ENCODE measurements around the gene DDR1. TPM values are rescaled to one million over a fixed set of nuclear protein-coding genes. Genes with fewer than 3 reads are reported as not detected.
"Not testable (repeated sequence)": the region's sequence is repeated elsewhere in the genome, so short reads cannot be mapped to it uniquely, and the experiment has no call there.

DDR1 gene
- total RNA-seq, 1 donor from 2014 or later = 18.8 TPM

DNA sequence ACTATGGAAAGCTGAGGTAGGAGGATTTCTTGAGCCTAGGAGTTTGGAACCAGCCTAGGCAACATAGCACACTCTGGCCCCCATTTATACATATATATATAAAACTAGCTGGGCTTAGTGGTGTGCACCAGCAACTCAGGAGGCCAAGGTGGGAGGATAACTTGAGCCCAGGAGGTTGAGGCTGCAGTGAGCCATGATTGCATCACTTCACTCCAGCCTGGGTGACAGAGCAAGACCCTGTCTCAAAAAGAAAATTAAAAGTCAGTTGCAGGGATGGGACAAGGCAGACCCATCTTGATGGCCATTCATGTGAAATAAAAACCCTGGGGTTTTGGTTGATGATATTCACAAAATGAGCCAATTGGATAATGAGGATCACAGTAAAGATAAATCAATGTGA is 17.1 kb downstream of the DDR1 start:
- H3K27me3 Mint-ChIP-seq = no peaks in the 10 kb centered on the region
- H3K4me3 Mint-ChIP-seq = no peak overlapping the region
- H3K36me3 Mint-ChIP-seq (ENCODE audit: low read depth) = peaks cover 8% of the 10 kb centered on the region
- no peaks in the 10 kb centered on the region for H3K9me3 Mint-ChIP-seq
- intact Hi-C loops (cut with micrococcal nuclease) = no loop called here
- H3K27ac Mint-ChIP-seq = no peak overlapping the region
- H3K4me1 Mint-ChIP-seq = peaks cover 6% of the 10 kb centered on the region
- DNase-seq = no peak

DNA sequence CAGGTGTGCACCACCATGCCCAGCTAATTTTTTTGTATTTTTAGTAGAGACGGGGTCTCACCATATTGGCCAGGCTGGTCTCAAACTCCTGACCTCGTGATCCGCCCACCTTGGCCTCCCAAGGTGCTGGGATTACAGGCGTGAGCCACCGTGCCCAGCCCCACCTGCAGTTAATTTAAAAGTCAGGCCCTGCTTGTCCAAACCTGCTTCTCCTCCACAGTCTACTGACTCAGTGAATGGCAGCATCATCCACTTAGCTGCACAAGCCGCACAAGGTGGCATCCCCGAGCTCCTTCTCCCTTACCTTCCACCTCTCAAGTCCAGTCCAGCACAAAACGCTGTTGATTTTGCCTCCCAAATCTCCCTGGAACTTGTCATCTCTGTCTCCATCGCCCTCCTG is 17.9 kb downstream of the DDR1 start:
- DNase-seq; H3K27me3 Mint-ChIP-seq; intact Hi-C loops (cut with micrococcal nuclease); H3K27ac Mint-ChIP-seq; H3K4me3 Mint-ChIP-seq; H3K36me3 Mint-ChIP-seq (ENCODE audit: low read depth); H3K4me1 Mint-ChIP-seq; H3K9me3 Mint-ChIP-seq: not testable (repeated sequence)

DNA sequence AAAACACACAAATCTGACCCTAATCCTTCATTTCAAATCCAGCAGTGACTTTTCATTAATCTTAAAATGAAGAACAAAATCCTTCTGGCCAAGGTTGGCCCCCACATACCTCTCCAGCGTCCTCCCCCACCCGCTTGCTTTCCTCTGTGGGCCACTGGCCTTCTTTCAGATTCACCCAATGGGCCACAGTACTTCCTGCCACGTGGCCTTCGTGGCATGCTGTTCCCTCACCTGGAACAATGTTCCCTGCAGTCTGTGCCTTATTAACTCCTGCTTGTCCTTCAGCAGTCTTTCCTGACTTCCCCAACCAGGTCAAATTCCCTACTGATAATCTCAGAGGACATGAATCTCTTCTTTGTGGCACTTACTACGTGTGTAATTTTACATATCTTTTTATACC is 18.4 kb downstream of the DDR1 start:
- intact Hi-C loops (cut with micrococcal nuclease) = no loop called here
- Mint-ChIP-seq H3K36me3 (ENCODE audit: low read depth) (peaks cover 8% of the 10 kb centered on the region), H3K4me3 (no peak overlapping the region), H3K27ac (no peak overlapping the region), H3K4me1 (peaks cover 6% of the 10 kb centered on the region), H3K27me3 (no peaks in the 10 kb centered on the region), H3K9me3 (no peaks in the 10 kb centered on the region)
- no peak for DNase-seq

- peaks cover 8% of the 10 kb centered on the region for H3K4me1 Mint-ChIP-seq
- H3K36me3 Mint-ChIP-seq (ENCODE audit: low read depth) = peaks cover 8% of the 10 kb centered on the region
- intact Hi-C loops (cut with micrococcal nuclease) = no loop called here
- no peaks in the 10 kb centered on the region for H3K27me3 Mint-ChIP-seq
- H3K27ac Mint-ChIP-seq = no peak overlapping the region
- no peak for DNase-seq
- H3K4me3 Mint-ChIP-seq = no peak overlapping the region
- no peaks in the 10 kb centered on the region for H3K9me3 Mint-ChIP-seq
Observed at GRCh38 chr6:30903236-30903635, 18.9 kb downstream of the DDR1 start.

- intact Hi-C loops (cut with micrococcal nuclease); H3K27me3 Mint-ChIP-seq: not testable (repeated sequence)
- peaks cover 26% of the 10 kb centered on the region for H3K36me3 Mint-ChIP-seq (ENCODE audit: low read depth)
Observed at GRCh38 chr6:30907290-30907757, 23.0 kb downstream of the DDR1 start.

GRCh38 chr6:30907758-30908591 is 23.7 kb downstream of the DDR1 start, which contains the start of gene GTF2H4:
GTF2H4 (plus strand) TSS chr6:30908207.
- Mint-ChIP-seq H3K36me3 (ENCODE audit: low read depth) (peaks cover 31% of the 10 kb centered on the region), H3K4me3 (peak within 1 kb of the TSS; percentile 98), H3K4me1 (peaks cover 26% of the 10 kb centered on the region), H3K27me3 (no peaks in the 10 kb centered on the region), H3K27ac (peak within 1 kb of the TSS; percentile 86), H3K9me3 (no peaks in the 10 kb centered on the region)
- DNase-seq = peak; percentile 98
- intact Hi-C loops (cut with micrococcal nuclease) = loop anchor here (1.0 kb wide), 1 partner anchor 222 kb away; the partner anchor contains the start of gene PPP1R18

More at GRCh38 chr6:30907290-30907757, 23.0 kb downstream of the DDR1 start:
- H3K4me3 Mint-ChIP-seq = peak overlapping the region; percentile 98
- H3K4me1 Mint-ChIP-seq = peaks cover 27% of the 10 kb centered on the region
- DNase-seq, H3K9me3 Mint-ChIP-seq: not testable (repeated sequence)
- peak overlapping the region; percentile 86 for H3K27ac Mint-ChIP-seq

DNA sequence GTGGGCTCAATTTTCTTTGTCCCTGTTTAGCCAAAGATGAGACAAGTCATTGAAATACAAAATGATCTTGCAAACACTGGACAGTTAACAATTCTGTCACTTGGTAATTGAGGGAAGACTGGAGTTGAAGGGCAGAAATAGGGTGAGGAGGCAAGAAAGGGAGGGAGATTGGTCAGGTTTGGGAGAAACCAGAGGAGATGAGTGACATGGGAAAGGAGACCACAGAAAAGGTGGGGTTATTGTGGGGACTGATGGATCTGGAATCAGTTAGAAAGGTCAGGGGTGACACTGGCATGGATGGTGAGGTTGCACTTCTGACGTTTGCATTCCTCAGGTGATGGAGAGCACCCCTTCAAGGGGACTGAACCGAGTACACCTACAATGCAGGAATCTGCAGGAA is 24.4 kb downstream of the DDR1 start:
- peak overlapping the region; percentile 86 for H3K27ac Mint-ChIP-seq
- H3K36me3 Mint-ChIP-seq (ENCODE audit: low read depth) = peaks cover 37% of the 10 kb centered on the region
- H3K4me1 Mint-ChIP-seq = peaks cover 32% of the 10 kb centered on the region
- intact Hi-C loops (cut with micrococcal nuclease) = loop anchor here (1.0 kb wide), 1 partner anchor 222 kb away; the partner anchor contains the start of gene PPP1R18
- H3K4me3 Mint-ChIP-seq = peak overlapping the region; percentile 98
- H3K9me3 Mint-ChIP-seq = no peaks in the 10 kb centered on the region
- no peaks in the 10 kb centered on the region for H3K27me3 Mint-ChIP-seq
- no peak for DNase-seq

DNA sequence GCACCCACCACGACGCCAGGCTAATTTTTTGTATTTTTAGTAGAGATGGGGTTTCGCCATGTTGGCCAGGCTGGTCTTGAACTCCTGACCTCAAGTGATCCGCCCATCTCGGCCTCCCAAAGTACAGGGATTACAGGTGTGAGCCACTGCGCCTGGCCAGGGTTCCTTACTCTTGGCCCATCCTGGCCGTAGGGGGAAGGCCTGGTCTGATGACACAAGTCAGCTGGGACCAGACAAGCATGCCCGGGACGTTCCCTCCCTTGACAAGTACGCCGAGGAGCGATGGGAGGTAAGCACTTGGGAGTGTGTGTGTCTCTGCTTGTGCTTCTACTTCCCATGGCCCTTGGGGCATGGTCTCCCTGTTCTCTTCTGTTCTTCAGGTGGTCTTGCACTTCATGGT is 26.2 kb downstream of the DDR1 start:
- H3K9me3 Mint-ChIP-seq, H3K4me3 Mint-ChIP-seq, DNase-seq, H3K27me3 Mint-ChIP-seq, H3K27ac Mint-ChIP-seq: not testable (repeated sequence)
- intact Hi-C loops (cut with micrococcal nuclease) = loop anchor here (10.0 kb wide), 1 partner anchor 134 kb away; no protein-coding TSS in a partner anchor
- H3K4me1 Mint-ChIP-seq = peaks cover 44% of the 10 kb centered on the region
- peaks cover 43% of the 10 kb centered on the region for H3K36me3 Mint-ChIP-seq (ENCODE audit: low read depth)

- no peaks in the 10 kb centered on the region for H3K9me3 Mint-ChIP-seq
- peak overlapping the region; percentile 92 for H3K4me3 Mint-ChIP-seq
- peaks cover 63% of the 10 kb centered on the region for H3K36me3 Mint-ChIP-seq (ENCODE audit: low read depth)
- no peaks in the 10 kb centered on the region for H3K27me3 Mint-ChIP-seq
- no peak overlapping the region for H3K27ac Mint-ChIP-seq
- peaks cover 52% of the 10 kb centered on the region for H3K4me1 Mint-ChIP-seq
- intact Hi-C loops (cut with micrococcal nuclease) = loop anchor here (10.0 kb wide), 1 partner anchor 132 kb away; no protein-coding TSS in a partner anchor
- DNase-seq = no peak
Observed at GRCh38 chr6:30912746-30913520, 28.6 kb downstream of the DDR1 start.

DNA sequence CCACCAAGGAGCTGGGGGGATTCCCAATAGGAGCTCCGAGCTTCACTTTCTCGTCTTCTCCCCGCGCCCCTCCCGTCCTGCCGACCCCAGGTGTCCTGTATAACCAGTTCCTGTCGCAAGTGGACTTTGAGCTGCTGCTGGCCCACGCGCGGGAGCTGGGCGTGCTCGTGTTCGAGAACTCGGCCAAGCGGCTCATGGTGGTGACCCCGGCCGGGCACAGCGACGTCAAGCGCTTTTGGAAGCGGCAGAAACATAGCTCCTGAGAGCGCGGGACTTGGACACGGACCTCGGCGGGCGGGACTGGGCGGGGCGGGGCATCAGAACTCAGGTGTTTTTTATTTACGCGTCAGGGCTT is 29.4 kb downstream of the DDR1 start:
- peaks cover 63% of the 10 kb centered on the region for H3K36me3 Mint-ChIP-seq (ENCODE audit: low read depth)
- peak overlapping the region; percentile 92 for H3K4me3 Mint-ChIP-seq
- H3K27ac Mint-ChIP-seq = peak overlapping the region; percentile 98

DNA sequence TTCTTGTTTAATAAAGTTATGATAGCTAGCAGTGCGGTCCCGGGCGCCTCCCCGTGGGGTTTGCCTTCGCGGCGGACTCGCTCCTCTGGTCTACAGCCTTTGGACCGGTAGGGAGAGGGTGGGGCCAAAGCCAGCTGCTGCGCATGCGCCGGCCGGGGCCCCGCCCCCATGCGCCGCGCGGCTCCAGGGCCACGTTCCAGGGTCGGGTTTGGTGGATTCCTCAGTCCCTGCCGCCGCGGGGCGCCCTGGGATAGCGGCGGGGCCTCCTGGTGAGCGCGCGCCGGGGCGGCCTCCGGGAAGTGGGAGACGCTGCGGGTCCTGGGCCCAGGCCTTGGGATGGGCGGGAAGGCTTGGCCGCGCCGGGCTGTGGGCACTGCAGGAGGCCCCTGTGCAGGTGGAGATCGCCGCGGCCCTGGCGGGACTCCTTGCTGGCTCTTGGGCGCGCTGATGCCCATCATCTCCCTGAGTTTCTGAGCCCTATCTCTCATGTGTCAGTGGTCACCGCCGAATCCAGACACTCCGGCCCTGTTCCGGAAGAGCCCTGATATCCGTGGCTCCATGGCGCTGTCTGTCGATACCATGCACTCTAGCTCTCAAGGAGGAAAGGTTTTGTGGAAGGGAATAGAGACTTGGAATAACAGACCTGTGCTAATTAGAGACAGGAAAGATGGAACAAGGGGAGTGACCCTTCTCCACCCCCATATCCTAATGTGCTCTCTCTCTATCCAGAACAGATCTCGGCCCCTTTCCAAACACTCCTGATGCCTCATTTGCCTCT is 29.9 kb downstream of the DDR1 start, which contains the start of gene VARS2:
TSS of gene VARS2 (plus strand) at position 163 of the 778 bp plus-strand sequence. CDS start at position 762, 599 bp downstream.
- peaks cover 65% of the 10 kb centered on the region for H3K36me3 Mint-ChIP-seq (ENCODE audit: low read depth)
- H3K27ac Mint-ChIP-seq = peak within 1 kb of the TSS; percentile 98
- peak; percentile 98 for DNase-seq
- H3K4me3 Mint-ChIP-seq = peak within 1 kb of the TSS; percentile 92
- no peaks in the 10 kb centered on the region for H3K9me3 Mint-ChIP-seq
- H3K27me3 Mint-ChIP-seq = no peaks in the 10 kb centered on the region
- intact Hi-C loops (cut with micrococcal nuclease) = loop anchor here (2.0 to 10.0 kb wide), 6 partner anchors 29 to 173 kb away; partner anchors contain the start of gene DDR1
- peaks cover 40% of the 10 kb centered on the region for H3K4me1 Mint-ChIP-seq

More for the DNA sequence above, 29.4 kb downstream of the DDR1 start:
- intact Hi-C loops (cut with micrococcal nuclease) = loop anchor here (2.0 to 10.0 kb wide), 6 partner anchors 29 to 173 kb away; partner anchors contain the start of gene DDR1
- DNase-seq = no peak
- no peaks in the 10 kb centered on the region for H3K27me3 Mint-ChIP-seq
- H3K4me1 Mint-ChIP-seq = peaks cover 46% of the 10 kb centered on the region
- H3K9me3 Mint-ChIP-seq = no peaks in the 10 kb centered on the region

GRCh38 chr6:30914854-30915590 is 30.7 kb downstream of the DDR1 start:
- Mint-ChIP-seq H3K27ac (peak overlapping the region; percentile 98), H3K27me3 (no peaks in the 10 kb centered on the region), H3K9me3 (no peaks in the 10 kb centered on the region), H3K4me1 (peaks cover 42% of the 10 kb centered on the region), H3K36me3 (ENCODE audit: low read depth) (peaks cover 68% of the 10 kb centered on the region), H3K4me3 (peak overlapping the region; percentile 92)
- peak; percentile 64 for DNase-seq
- intact Hi-C loops (cut with micrococcal nuclease) = loop anchor here (2.0 to 10.0 kb wide), 6 partner anchors 30 to 172 kb away; partner anchors contain the start of gene DDR1
